Pancreas (tissue), 10 donors: ENCODE results near the gene GALNT10. TPM values are rescaled to one million over a fixed set of nuclear protein-coding genes. Genes with fewer than 3 reads are reported as not detected.

Experiments
- ATAC-seq, 4 donors: fragments of 200-7000 bp; cut with Tn5 transposase; one replicate each; pipeline versions ENCODE4 v1.8.0 to v1.9.1; 2020; ENCODE audit warnings: mild to moderate bottlenecking in 4 of 4, moderate library complexity in 4 of 4
- DNase-seq, 6 donors: peaks; one replicate each; pipeline ENCODE4 v3.0.0-alpha.2; 2020
- FAIRE-seq: peaks from 2 replicates; lab custom pipeline; 2012; peaks lifted over from hg19 to GRCh38; lab: Jason Lieb, UNC
- H3K27ac ChIP-seq, 4 donors: fragments of 200-600 bp; sonication (generic); 1 replicate in 3 of 4; 2 replicates in 1 of 4; pipeline versions ENCODE4 v1.5.0 to v1.8.0; 2020
- H3K27me3 ChIP-seq, 4 donors: fragments of 200-600 bp; one replicate each; pipeline ENCODE4 v1.8.0; 2021
- H3K36me3 ChIP-seq, 3 donors: fragments of 200-600 bp; sonication (generic) in 1 of 3; one replicate each; pipeline versions ENCODE4 v1.5.0 to v1.8.0; 2020 to 2021
- H3K4me1 ChIP-seq, 3 donors: fragments of 200-600 bp; one replicate each; pipeline ENCODE4 v1.8.0; 2021
- H3K4me3 ChIP-seq, 4 donors: fragments of 200-600 bp; sonication (generic) in 2 of 4; one replicate each; pipeline versions ENCODE4 v1.5.0 to v1.8.0; 2020 to 2021
- H3K9me3 ChIP-seq, 4 donors: fragments of 200-600 bp; one replicate each; pipeline ENCODE4 v1.8.0; 2021
- CTCF ChIP-seq, 4 donors: fragments of 200-600 bp; sonication (generic) in 3 of 4; IDR thresholded peaks; one replicate each; pipeline versions ENCODE4 v1.5.0 to v1.8.0; 2021; ENCODE audit warnings: antibody characterized with exemption in 4 of 4
- WGBS, 2 donors: extraction: QIAGEN DNeasy Blood & Tissue Kit; methylation state at CpG; one replicate each; pipeline ENCODE4 v1.1.7; 2013; 5-methylcytosine and 5-hydroxymethylcytosine counted together
- intact Hi-C, 3 donors: fragments of 100-400 bp; cut with DNase I; formaldehyde crosslinking; loops; one replicate each; pipeline versions ENCODE4 v1.11.1 to v1.14.2; 2022
- polyA plus RNA-seq, 2 donors: library from polyadenylated mRNA; stranded (reverse); fragments of 200-250 nt; gene quantifications; one replicate each; pipeline ENCODE4 v1.2.3, GENCODE V29; 2013
- total RNA-seq, 6 donors: library from RNA; stranded (reverse); fragmentation: NEBNext Ultra II Directional in 4 of 6; extraction: Animal tissue kit (Norgen Biotek cat#: 25700) in 4 of 6; gene quantifications; one replicate each; pipeline versions ENCODE4 v1.2.1 to v1.2.4, GENCODE V29; 2021 to 2023
- donor health status: healthy with polysubstance abuse.
- donor health status: DM: no; HTN: no; CAD: no; lungs with moderate emphysema.
- donor health status: DM: no; HTN: no; CAD: no.
- donor health status: control.
- donor health status: control.
- donor health status: Bipolar disorder and iron deficiency.
- donor health status: DM: yes; HTN: yes; CAD: no.
- donor health status: DM: no; HTN: no; CAD: no.
- donor health status: DM: no; HTN: no; CAD: no.
- donor health status: DM: yes; HTN: yes; CAD: no.

GALNT10 gene
- total and polyA plus RNA-seq, 8 donors: 4.4 to 23.1 (median 13.4) TPM

- intact Hi-C loops: no loop called here
- H3K36me3 ChIP-seq: no peaks in the 10 kb centered on the region
- 78 to 85% methylated on average over 6 of the region's 6 CpGs for WGBS, 2 donors
- no peak for TF ChIP-seq CTCF (IDR thresholded peaks at IDR 0.05)
- H3K9me3 ChIP-seq: no peaks in the 10 kb centered on the region
- H3K27ac ChIP-seq: no peak overlapping the region
- H3K27me3 ChIP-seq: no peaks in the 10 kb centered on the region
- H3K4me1 ChIP-seq: no peaks in the 10 kb centered on the region
- H3K4me3 ChIP-seq: no peak overlapping the region
- ATAC-seq (no peak), FAIRE-seq (no peak), DNase-seq (no peak)
Observed at GRCh38 chr5:154410786-154411185, 220.3 kb downstream of the GALNT10 start.

- Histone ChIP-seq H3K4me1 (no peaks in the 10 kb centered on the region), H3K4me3 (no peak overlapping the region), H3K27ac (no peak overlapping the region), H3K36me3 (no peaks in the 10 kb centered on the region), H3K9me3 (no peaks in the 10 kb centered on the region), H3K27me3 (no peaks in the 10 kb centered on the region)
- FAIRE-seq (no peak), DNase-seq (no peak), ATAC-seq (no peak)
- intact Hi-C loops: no loop called here
- WGBS, 2 donors: 97% methylated on average over 5 of the region's 5 CpGs
- TF ChIP-seq CTCF (IDR thresholded peaks at IDR 0.05): no peak
Observed at GRCh38 chr5:154411338-154411737, 220.8 kb downstream of the GALNT10 start.

- H3K4me3 ChIP-seq: no peak overlapping the region
- no peaks in the 10 kb centered on the region for H3K9me3 ChIP-seq
- TF ChIP-seq CTCF (IDR thresholded peaks at IDR 0.05): no peak
- intact Hi-C loops: no loop called here
- no peaks in the 10 kb centered on the region for H3K36me3 ChIP-seq
- ATAC-seq: no peak
- FAIRE-seq: no peak
- no peaks in the 10 kb centered on the region for H3K27me3 ChIP-seq
- no peak overlapping the region for H3K27ac ChIP-seq
- DNase-seq: no peak
- WGBS, 2 donors: 90 to 94% methylated on average over 3 of the region's 3 CpGs
- no peaks in the 10 kb centered on the region for H3K4me1 ChIP-seq
Observed at GRCh38 chr5:154412316-154412715, 221.8 kb downstream of the GALNT10 start.

GRCh38 chr5:154412925-154413324 is 222.4 kb downstream of the GALNT10 start:
- TF ChIP-seq CTCF (IDR thresholded peaks at IDR 0.05): no peak
- no peaks in the 10 kb centered on the region for H3K9me3 ChIP-seq
- H3K4me3 ChIP-seq: no peak overlapping the region
- no peak overlapping the region for H3K27ac ChIP-seq
- no peaks in the 10 kb centered on the region for H3K36me3 ChIP-seq
- FAIRE-seq (no peak), DNase-seq (no peak), ATAC-seq (no peak)
- no peaks in the 10 kb centered on the region for H3K27me3 ChIP-seq
- intact Hi-C loops: no loop called here
- WGBS, 2 donors: 92 to 93% methylated on average over 9 of the region's 9 CpGs
- H3K4me1 ChIP-seq: no peaks in the 10 kb centered on the region

- no peaks in the 10 kb centered on the region for H3K9me3 ChIP-seq
- no peak for TF ChIP-seq CTCF (IDR thresholded peaks at IDR 0.05)
- no peak overlapping the region for H3K4me3 ChIP-seq
- ATAC-seq (no peak), FAIRE-seq (no peak), DNase-seq (no peak)
- 80 to 83% methylated on average over 6 of the region's 6 CpGs for WGBS, 2 donors
- no peaks in the 10 kb centered on the region for H3K36me3 ChIP-seq
- H3K27ac ChIP-seq: no peak overlapping the region
- intact Hi-C loops: no loop called here
- H3K4me1 ChIP-seq: no peaks in the 10 kb centered on the region
- H3K27me3 ChIP-seq: no peaks in the 10 kb centered on the region
Observed at GRCh38 chr5:154415114-154415513, 224.6 kb downstream of the GALNT10 start.
